ENCODE measurements around the gene MACC1.
"Not testable (repeated sequence)": the region's sequence is repeated elsewhere in the genome, so short reads cannot be mapped to it uniquely, and the experiment has no call there.

MACC1 gene

DNA sequence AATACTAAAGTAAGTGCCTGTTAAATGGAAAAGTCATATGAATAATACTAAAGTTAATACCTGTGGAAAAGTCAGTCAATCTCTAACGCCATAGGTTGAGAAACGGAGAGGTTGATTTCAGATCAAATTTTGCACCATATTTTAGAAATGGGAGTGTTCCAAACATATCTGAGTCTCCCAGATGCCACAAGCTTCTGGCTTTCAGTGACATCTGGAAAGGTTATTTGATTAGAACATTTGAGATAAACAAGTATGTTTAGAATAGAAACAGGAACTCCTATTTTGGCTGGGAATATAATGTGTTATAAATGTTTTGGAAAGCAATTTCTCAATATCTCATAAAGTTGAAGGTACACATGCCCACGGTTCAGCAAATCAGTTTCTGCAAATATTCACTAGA is 5.8 kb downstream of the MACC1 start:
- no peak for DNase-seq
- Mint-ChIP-seq H3K4me3 (no peak overlapping the region), H3K4me1 (ENCODE audit: low read depth in 2 of 2) (no peaks in the 10 kb centered on the region), H3K27me3 (no peaks in the 10 kb centered on the region), H3K9me3 (peaks cover 0 to under 1% of the 10 kb centered on the region in 2 donors), H3K36me3 (ENCODE audit: insufficient read depth) (peaks cover 3% of the 10 kb centered on the region), H3K27ac (no peak overlapping the region)
- ATAC-seq (replicated peaks): no peak

DNA sequence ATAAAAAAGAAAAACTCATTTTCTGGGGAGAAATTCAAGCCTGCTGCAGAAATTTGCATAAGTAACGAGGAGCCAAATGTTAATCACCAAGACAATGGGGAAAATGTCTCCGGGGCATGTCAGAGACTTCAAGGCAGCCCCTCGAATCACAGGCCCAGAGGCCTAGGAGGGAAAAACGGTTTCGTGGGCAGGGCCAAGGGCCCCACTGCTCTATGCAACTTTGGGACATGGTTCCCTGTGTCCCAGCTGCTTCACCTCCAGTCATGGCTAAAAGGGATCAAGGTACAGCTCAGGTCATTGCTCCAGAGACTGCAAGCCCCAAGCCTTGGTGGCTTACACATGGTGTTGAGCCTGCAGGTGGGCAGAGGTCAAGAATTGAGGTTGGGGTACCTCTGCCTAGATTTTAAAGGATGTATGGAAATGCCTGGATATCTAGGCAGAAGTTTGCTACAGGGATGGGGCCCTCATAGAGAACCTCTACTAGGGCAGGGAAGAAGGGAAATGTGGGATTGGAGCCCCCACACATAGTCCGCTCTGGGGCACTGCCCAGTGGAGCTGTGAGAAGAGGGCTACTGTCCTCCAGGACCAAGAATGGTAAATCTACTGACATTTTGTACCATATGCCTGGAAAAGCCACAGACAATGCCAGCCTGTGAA is 8.4 kb downstream of the MACC1 start:
- H3K4me1 Mint-ChIP-seq (ENCODE audit: low read depth in 2 of 2): no peaks in the 10 kb centered on the region
- peaks cover 0 to 8% of the 10 kb centered on the region in 2 donors for H3K9me3 Mint-ChIP-seq
- ATAC-seq (replicated peaks) (no peak), DNase-seq (no peak)
- no peak overlapping the region for H3K4me3 Mint-ChIP-seq
- peaks cover 3% of the 10 kb centered on the region for H3K36me3 Mint-ChIP-seq (ENCODE audit: insufficient read depth)
- H3K27ac Mint-ChIP-seq: no peak overlapping the region
- no peaks in the 10 kb centered on the region for H3K27me3 Mint-ChIP-seq

DNA sequence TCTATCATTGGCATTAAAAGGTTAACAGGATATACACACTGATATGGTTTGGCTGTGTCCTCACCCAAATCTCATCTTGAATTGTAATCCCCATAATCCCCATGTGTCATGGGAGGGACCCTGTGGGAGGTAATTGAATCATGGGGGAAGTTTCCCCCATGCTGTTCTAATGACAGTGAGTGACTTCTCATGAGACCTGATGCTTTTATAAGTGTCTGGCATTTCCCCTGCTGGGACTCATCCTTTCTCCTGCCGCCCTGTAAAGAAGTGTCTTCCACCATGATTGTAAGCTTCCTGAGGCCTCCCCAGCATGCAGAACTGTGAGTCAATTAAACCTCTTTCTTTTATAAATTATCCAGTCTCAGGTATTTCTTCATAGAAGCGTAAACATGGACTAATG is 9.4 kb downstream of the MACC1 start:
- DNase-seq; H3K27me3 Mint-ChIP-seq; H3K27ac Mint-ChIP-seq; ATAC-seq (replicated peaks); H3K4me1 Mint-ChIP-seq (ENCODE audit: low read depth in 2 of 2); H3K36me3 Mint-ChIP-seq (ENCODE audit: insufficient read depth); H3K9me3 Mint-ChIP-seq; H3K4me3 Mint-ChIP-seq: not testable (repeated sequence)

DNA sequence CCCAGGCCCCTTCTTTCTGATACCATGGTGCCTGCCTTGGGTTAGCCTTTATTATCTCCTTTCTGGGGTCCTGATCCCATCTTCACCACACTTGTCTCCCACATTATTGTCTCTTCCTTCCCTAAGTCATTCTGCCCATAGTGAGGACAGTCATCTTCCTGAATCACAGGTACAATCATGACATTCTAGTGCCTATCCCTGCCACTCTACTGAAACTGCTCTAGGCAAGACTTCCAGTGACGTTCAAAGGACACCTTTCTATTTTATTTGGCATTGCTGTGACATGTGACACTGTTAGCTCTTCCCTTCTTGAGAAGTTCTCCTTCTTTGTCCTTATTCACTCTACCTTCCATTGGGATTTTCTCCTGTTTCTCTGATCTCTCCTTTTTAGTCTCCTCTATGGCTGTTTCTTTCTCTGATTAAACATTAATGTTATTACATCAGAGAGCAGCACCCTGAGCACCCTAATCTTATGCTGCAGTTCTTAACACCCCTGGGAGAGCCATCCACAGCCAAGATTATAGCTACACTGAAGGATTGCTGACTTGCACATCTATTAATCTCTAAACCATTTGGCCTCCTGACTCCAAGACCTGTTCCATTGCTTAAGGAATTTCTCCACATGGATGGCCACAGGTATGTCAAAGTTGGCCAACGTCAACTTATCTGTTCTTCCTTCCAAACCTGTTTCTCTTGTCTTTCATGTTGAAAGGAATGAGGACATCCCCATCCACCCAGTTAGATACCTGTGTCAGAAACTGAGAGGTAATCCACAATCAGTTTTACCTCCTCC is 10.9 kb downstream of the MACC1 start:
- no peak overlapping the region for H3K4me3 Mint-ChIP-seq
- H3K27ac Mint-ChIP-seq: no peak overlapping the region
- H3K4me1 Mint-ChIP-seq (ENCODE audit: low read depth in 2 of 2): no peaks in the 10 kb centered on the region
- no peak for ATAC-seq (replicated peaks)
- H3K27me3 Mint-ChIP-seq: no peaks in the 10 kb centered on the region
- H3K9me3 Mint-ChIP-seq: peaks cover 0 to 8% of the 10 kb centered on the region in 2 donors
- H3K36me3 Mint-ChIP-seq (ENCODE audit: insufficient read depth): no peaks in the 10 kb centered on the region
- no peak for DNase-seq

DNA sequence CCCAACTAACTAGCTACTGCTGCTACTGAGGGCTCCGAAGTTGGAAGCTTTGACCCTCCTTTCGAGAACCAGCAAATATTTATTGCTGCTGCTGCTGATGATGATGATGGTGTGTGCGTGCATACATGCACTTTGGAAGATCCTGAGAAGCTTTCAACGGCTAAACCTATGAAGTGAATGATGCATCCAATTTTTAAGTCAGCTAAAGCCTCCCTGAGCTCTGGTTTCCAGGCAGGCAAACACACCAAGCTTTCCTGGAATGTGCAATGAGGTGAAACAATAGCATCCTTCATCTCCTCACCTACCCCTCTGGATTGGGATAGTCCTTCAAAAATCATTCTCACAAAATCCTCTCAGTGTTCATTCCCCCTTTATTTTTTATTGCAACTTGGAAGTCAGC is 13.9 kb downstream of the MACC1 start:
- no peaks in the 10 kb centered on the region for H3K27me3 Mint-ChIP-seq
- H3K27ac Mint-ChIP-seq: no peak overlapping the region
- peaks cover 0 to 8% of the 10 kb centered on the region in 2 donors for H3K9me3 Mint-ChIP-seq
- DNase-seq: no peak
- no peak overlapping the region for H3K4me3 Mint-ChIP-seq
- H3K36me3 Mint-ChIP-seq (ENCODE audit: insufficient read depth): no peaks in the 10 kb centered on the region
- peaks cover 0 to 3% of the 10 kb centered on the region in 2 donors for H3K4me1 Mint-ChIP-seq (ENCODE audit: low read depth in 2 of 2)
- no peak for ATAC-seq (replicated peaks)

DNA sequence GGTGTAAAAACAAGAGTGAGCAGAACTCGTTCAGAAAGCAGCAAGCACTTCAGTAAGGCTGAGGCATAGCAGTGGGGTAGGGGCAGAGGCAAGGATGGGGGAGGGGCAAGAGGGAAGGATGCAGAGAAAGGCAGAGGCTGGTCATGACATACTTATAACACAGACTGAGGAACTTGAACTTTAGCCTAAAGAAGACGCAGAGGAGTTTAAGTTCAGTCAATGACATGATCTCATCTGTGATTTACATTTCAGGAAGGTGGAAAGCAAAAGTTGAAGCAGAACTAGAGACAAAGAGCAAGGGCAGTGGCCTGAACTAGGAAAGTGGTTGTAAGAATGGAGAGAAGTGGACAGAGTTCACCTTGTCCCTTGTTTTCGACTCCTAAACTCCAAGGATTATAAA is 15.8 kb downstream of the MACC1 start:
- H3K4me3 Mint-ChIP-seq: no peak overlapping the region
- no peak for ATAC-seq (replicated peaks)

DNA sequence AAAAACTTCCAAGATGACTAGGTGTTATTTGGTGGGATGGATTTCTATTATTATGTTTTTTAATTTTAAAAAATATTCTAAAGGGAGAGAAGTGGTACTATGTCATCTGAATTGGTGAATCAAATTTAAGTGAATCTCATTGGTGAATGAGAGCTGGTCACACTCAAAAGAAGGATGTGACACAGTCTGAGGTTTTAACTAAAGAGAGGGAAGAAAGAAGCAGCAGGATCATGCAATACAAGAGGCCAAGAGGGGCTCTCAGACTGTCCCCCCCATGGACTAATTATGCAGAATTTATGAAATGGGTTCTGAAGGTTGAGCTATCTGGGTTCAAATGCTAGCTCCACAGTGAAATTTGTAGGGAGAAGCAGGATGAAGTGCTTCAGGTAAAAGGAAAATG is 16.2 kb downstream of the MACC1 start:
- peaks cover 0 to 3% of the 10 kb centered on the region in 2 donors for H3K9me3 Mint-ChIP-seq
- no peak for ATAC-seq (replicated peaks)
- no peaks in the 10 kb centered on the region for H3K36me3 Mint-ChIP-seq (ENCODE audit: insufficient read depth)
- no peaks in the 10 kb centered on the region for H3K27me3 Mint-ChIP-seq
- no peak overlapping the region for H3K27ac Mint-ChIP-seq
- H3K4me1 Mint-ChIP-seq (ENCODE audit: low read depth in 2 of 2): peaks cover 0 to 4% of the 10 kb centered on the region in 2 donors
- DNase-seq: no peak
- no peak overlapping the region for H3K4me3 Mint-ChIP-seq

More for the DNA sequence above, 15.8 kb downstream of the MACC1 start:
- Mint-ChIP-seq H3K27ac (no peak overlapping the region), H3K27me3 (no peaks in the 10 kb centered on the region), H3K4me1 (ENCODE audit: low read depth in 2 of 2) (peaks cover 0 to 4% of the 10 kb centered on the region in 2 donors), H3K9me3 (peaks cover 0 to 7% of the 10 kb centered on the region in 2 donors), H3K36me3 (ENCODE audit: insufficient read depth) (no peaks in the 10 kb centered on the region)
- no peak for DNase-seq

DNA sequence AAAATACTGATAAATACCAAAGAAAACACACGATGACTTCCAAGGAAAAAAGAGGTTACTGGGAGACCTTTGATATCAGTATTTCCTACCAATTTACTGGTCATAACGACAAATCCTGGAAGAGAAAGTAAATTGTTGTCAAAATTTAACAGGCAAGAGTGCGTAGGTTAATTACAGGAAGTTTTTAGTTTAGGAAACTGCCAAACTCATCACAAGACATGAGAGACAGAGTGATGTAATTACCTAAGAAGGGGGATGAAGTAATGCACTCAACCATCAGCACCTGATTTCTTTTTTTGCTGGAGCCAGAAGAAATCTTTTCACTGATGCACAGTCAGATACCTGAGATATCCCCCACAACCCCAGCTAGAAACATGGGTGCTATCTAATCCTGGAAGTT is 16.8 kb downstream of the MACC1 start:
- peaks cover 0 to 5% of the 10 kb centered on the region in 2 donors for H3K9me3 Mint-ChIP-seq
- DNase-seq: no peak
- no peaks in the 10 kb centered on the region for H3K27me3 Mint-ChIP-seq
- no peak overlapping the region for H3K27ac Mint-ChIP-seq
- no peak for ATAC-seq (replicated peaks)
- H3K4me3 Mint-ChIP-seq: no peak overlapping the region
- H3K4me1 Mint-ChIP-seq (ENCODE audit: low read depth in 2 of 2): peaks cover 0 to 4% of the 10 kb centered on the region in 2 donors
- no peaks in the 10 kb centered on the region for H3K36me3 Mint-ChIP-seq (ENCODE audit: insufficient read depth)

DNA sequence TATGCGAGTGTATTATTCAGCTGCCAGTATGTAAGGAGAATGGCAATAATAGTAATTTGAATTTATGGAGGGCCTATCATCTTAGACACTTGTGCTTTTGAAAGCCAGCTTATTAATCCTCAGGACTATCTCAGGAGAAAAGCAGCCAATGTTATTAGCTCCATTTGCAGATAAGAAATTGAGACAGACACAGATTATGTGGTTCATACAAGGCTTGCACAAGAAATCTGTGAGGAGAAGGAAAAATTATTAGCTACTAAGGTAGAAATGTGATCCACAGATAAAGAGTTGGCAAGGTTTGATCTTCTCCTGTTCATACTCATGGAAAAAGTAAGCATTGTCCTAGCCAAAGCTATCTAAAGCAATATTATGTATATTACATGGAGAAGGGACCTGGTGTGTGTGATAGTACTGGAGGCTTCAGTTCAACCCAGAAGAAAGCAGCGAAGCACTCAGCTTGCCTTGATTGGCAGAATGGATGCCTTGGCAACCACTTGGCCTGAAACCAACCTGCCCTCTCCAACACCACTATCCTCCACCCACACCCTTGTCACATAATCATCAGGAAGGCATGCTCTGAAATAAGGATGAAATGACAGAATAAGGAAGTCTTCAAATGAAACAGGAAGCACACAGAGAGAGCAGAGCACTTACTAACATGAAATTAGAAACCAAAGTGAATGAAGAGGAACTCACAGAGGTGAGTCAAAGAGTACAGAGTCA is 18.0 kb downstream of the MACC1 start:
- no peak overlapping the region for H3K4me3 Mint-ChIP-seq
- peaks cover 0 to 5% of the 10 kb centered on the region in 2 donors for H3K9me3 Mint-ChIP-seq
- H3K27ac Mint-ChIP-seq: peak overlapping the region; percentile 52 to 63
- peaks cover 0 to 4% of the 10 kb centered on the region in 2 donors for H3K4me1 Mint-ChIP-seq (ENCODE audit: low read depth in 2 of 2)
- ATAC-seq (replicated peaks): peak; percentile 50
- no peaks in the 10 kb centered on the region for H3K36me3 Mint-ChIP-seq (ENCODE audit: insufficient read depth)
- no peaks in the 10 kb centered on the region for H3K27me3 Mint-ChIP-seq
- DNase-seq: no peak

DNA sequence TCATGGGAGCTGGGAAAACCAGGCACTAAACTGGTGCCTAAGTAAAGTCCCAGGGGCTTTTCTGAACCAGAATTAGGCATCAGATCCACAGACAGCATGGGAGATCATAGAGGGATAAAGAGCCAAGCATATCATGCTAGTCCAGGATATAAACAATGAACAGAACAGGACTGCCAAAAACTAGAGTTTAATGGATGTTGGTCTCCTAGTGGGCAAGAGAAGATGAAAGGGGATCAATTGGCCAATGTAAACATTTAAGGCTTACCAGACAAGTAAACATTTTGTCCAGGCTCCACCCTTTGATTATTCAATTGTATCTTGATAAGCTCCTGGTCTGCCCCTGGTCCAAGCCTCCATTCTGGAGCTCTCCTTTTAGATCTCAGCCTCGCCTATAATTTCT is 18.9 kb downstream of the MACC1 start:
- ATAC-seq (replicated peaks) (no peak), DNase-seq (no peak)
- Mint-ChIP-seq H3K4me1 (ENCODE audit: low read depth in 2 of 2) (peaks cover 0 to 4% of the 10 kb centered on the region in 2 donors), H3K27ac (no peak overlapping the region), H3K27me3 (no peaks in the 10 kb centered on the region), H3K36me3 (ENCODE audit: insufficient read depth) (no peaks in the 10 kb centered on the region), H3K4me3 (no peak overlapping the region), H3K9me3 (peaks cover 0 to 5% of the 10 kb centered on the region in 2 donors)

DNA sequence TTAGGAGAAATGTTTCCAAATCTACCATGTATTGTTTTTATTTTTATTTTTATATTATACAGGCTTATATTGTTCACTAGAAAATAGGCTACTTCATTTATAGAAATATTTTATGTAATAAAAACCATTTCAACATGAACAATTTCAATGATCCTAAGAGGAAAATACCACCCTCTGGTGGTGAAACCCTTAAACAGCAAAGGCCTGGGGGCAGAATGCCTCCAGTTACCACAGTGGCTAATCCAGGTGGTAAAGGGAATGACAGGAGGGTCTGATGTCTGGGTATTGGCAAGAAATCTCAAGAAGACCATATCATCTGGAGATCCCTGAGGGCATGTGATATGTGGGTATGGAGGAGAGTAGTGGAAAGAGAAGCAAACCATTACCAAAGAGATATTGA is 19.3 kb downstream of the MACC1 start:
- no peak for DNase-seq
- H3K27ac Mint-ChIP-seq: no peak overlapping the region

DNA sequence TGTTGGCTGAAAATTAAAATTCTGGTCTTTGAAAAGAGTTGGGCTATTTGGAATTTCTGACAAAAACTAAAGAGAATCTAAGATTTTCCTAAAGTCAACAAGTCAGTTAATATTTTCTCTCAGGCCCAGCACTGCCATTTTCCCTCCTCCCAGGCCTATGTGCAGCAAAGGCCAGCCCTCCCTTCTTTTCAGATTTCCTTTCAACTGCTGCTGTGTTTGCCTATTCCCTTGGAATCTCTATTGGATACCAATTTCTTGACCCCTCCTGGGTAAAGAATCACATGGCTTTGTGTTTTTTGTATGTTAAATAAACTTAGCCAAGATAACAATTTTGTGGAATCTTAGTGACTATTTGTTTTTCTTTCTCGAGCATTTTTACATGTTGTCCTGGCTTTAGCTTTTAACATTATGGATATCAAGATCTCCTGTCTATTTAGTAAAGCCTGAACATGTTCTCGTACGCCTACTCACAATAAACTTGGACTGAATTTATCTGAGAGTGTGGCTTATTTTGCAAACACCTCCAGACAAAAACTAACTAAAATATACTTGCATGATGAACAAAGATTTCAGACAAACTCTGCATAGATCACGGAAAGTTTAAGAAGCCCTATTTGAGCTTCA is 19.9 kb downstream of the MACC1 start:
- ATAC-seq (replicated peaks) (no peak), DNase-seq (no peak)
- H3K4me3 Mint-ChIP-seq: no peak overlapping the region
- H3K27me3 Mint-ChIP-seq: no peaks in the 10 kb centered on the region
- H3K27ac Mint-ChIP-seq: no peak overlapping the region
- H3K36me3 Mint-ChIP-seq (ENCODE audit: insufficient read depth): no peaks in the 10 kb centered on the region
- peaks cover 0 to 5% of the 10 kb centered on the region in 2 donors for H3K9me3 Mint-ChIP-seq
- peaks cover 0 to 4% of the 10 kb centered on the region in 2 donors for H3K4me1 Mint-ChIP-seq (ENCODE audit: low read depth in 2 of 2)

More for the DNA sequence above, 19.3 kb downstream of the MACC1 start:
- Mint-ChIP-seq H3K27me3 (no peaks in the 10 kb centered on the region), H3K9me3 (peaks cover 0 to 5% of the 10 kb centered on the region in 2 donors), H3K4me1 (ENCODE audit: low read depth in 2 of 2) (peaks cover 0 to 4% of the 10 kb centered on the region in 2 donors), H3K4me3 (no peak overlapping the region), H3K36me3 (ENCODE audit: insufficient read depth) (no peaks in the 10 kb centered on the region)
- ATAC-seq (replicated peaks): no peak

DNA sequence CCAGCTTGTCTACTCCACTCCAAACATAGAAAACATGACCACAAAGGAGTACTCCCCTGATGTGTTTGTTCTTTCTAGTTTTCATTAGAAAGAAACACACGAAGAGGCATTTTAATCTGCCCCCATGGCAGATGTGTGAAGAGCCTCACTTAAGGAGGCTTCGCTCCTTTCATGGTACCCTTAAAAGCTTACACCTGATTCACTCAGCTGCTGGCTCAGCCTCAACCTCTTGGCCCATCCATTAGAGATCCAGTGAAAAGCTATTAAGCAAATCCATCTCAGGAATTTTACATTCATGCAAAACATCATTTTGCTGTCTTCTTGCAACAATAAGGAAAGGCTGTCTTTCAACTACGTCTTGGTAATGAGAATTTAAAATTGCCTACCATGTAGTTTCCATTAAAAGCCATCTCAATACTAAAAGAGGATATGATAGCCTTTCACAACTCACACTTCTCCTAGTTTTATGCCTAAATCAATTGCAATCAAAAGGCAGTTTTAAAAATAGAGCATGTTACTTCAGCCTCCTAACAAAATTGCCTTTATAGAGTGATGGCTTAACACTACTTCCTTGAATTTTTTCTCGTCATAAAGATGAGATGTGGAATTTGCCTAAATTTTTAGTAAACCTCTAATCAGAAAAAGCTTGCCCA is 22.7 kb downstream of the MACC1 start:
- no peak overlapping the region for H3K4me3 Mint-ChIP-seq
- H3K27ac Mint-ChIP-seq: no peak overlapping the region
- no peaks in the 10 kb centered on the region for H3K27me3 Mint-ChIP-seq
- DNase-seq (no peak), ATAC-seq (replicated peaks) (no peak)
- H3K4me1 Mint-ChIP-seq (ENCODE audit: low read depth in 2 of 2): peaks cover 0 to 4% of the 10 kb centered on the region in 2 donors
- H3K36me3 Mint-ChIP-seq (ENCODE audit: insufficient read depth): no peaks in the 10 kb centered on the region
- H3K9me3 Mint-ChIP-seq: peaks cover 2 to 12% of the 10 kb centered on the region in 2 donors
